KMS-11 (cell line): Measurements from ENCODE around the gene MCRS1.

Experiments used
- H2AFZ ChIP-seq: fragments of 200-600 bp; sonication (generic); 2 replicates; pipeline ENCODE4 v1.6.1; 2016; ENCODE audit warnings: antibody characterized with exemption, mixed run types, low read depth
- H3K27ac ChIP-seq: fragments of 200-600 bp; sonication (generic); 2 replicates; pipeline ENCODE4 v1.6.1; 2016; ENCODE audit warnings: mild to moderate bottlenecking, mixed run types
- H3K27me3 ChIP-seq: fragments of 200-600 bp; sonication (generic); 2 replicates; pipeline ENCODE4 v1.6.1; 2017; ENCODE audit warnings: mild to moderate bottlenecking, low read depth, mixed run types, moderate library complexity; ENCODE audit not compliant: insufficient read depth
- H3K36me3 ChIP-seq: fragments of 200-600 bp; sonication (generic); 2 replicates; pipeline ENCODE4 v1.6.1; 2017; ENCODE audit warnings: mild to moderate bottlenecking, mixed run types; ENCODE audit not compliant: insufficient read depth
- H3K4me1 ChIP-seq: fragments of 200-600 bp; sonication (generic); 2 replicates; pipeline ENCODE4 v1.6.1; 2016; ENCODE audit warnings: mild to moderate bottlenecking, low read depth, mixed run types; ENCODE audit not compliant: poor library complexity, severe bottlenecking
- H3K4me2 ChIP-seq: fragments of 200-600 bp; sonication (generic); 2 replicates; pipeline ENCODE4 v1.7.0; 2016; ENCODE audit warnings: mild to moderate bottlenecking, mixed run types
- H3K4me3 ChIP-seq: fragments of 200-600 bp; sonication (generic); IDR thresholded peaks from 2 replicates; pipeline ENCODE4 v1.6.1; 2017; ENCODE audit warnings: low read depth, low read length, mixed read lengths; ENCODE audit not compliant: insufficient read depth
- H3K79me2 ChIP-seq: fragments of 200-600 bp; sonication (generic); 2 replicates; pipeline ENCODE4 v1.6.1; 2016; ENCODE audit warnings: low read depth, mixed run types; ENCODE audit not compliant: insufficient read depth
- H3K9ac ChIP-seq: fragments of 200-600 bp; sonication (generic); 2 replicates; pipeline ENCODE4 v1.6.1; 2016; ENCODE audit warnings: mild to moderate bottlenecking, mixed run types
- H4K20me1 ChIP-seq: fragments of 200-600 bp; sonication (generic); 2 replicates; pipeline ENCODE4 v1.6.1; 2016; ENCODE audit warnings: mild to moderate bottlenecking, mixed run types; ENCODE audit not compliant: insufficient read depth
- TF ChIP-seq, protein P1 (sequence below): fragments of 200-600 bp; sonication (generic); conservative IDR thresholded peaks from 2 replicates; pipeline ENCODE4 v1.6.1; 2017; ENCODE audit warnings: low read depth, mild to moderate bottlenecking, antibody characterized with exemption, low read length, moderate library complexity, mixed read lengths

Gene MCRS1

DNA sequence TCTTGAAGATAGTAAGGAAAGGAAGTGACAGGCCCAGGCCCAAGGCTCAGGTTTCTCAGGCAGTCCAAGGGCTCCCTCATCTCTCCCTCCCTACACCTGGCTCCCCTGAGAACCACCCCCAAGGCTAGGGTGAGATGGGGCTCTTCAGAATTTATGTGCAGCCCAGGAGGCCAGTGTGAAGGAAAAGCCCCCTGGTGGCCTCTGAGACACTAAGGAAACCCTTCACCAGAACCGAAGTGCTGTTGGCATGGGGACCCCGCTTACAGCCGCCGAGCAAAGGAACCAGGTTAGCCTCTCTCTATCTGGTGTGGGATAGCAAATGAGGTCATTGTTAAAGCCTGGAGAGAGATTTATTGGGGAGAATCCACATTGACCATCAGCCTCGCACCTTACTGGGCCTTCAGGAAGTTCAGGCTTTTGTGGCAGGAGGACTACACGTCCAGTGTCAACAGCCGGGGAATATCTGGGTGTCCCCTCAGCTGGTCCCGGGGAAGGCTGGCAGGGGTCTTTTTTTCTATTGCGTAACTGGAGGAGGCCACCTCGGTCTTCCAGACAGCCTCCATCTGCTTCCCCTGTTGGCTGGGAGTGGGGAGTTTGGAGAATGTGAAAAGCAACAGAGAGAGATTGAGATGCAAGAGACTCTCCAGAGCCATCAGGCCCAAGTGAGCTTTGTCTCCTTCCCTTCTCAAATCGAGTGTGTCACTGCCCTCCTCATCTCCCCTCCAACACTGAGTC is 19.4 kb upstream of the MCRS1 start:
- no peaks in the 10 kb centered on the region for H4K20me1 ChIP-seq
- H3K27me3 ChIP-seq, result no peaks in the 10 kb centered on the region
- no peak overlapping the region for H2AFZ ChIP-seq
- H3K4me1 ChIP-seq, result peaks cover 6% of the 10 kb centered on the region
- H3K79me2 ChIP-seq, result no peaks in the 10 kb centered on the region
- no peak overlapping the region for H3K27ac ChIP-seq
- TF ChIP-seq, protein P1, sequence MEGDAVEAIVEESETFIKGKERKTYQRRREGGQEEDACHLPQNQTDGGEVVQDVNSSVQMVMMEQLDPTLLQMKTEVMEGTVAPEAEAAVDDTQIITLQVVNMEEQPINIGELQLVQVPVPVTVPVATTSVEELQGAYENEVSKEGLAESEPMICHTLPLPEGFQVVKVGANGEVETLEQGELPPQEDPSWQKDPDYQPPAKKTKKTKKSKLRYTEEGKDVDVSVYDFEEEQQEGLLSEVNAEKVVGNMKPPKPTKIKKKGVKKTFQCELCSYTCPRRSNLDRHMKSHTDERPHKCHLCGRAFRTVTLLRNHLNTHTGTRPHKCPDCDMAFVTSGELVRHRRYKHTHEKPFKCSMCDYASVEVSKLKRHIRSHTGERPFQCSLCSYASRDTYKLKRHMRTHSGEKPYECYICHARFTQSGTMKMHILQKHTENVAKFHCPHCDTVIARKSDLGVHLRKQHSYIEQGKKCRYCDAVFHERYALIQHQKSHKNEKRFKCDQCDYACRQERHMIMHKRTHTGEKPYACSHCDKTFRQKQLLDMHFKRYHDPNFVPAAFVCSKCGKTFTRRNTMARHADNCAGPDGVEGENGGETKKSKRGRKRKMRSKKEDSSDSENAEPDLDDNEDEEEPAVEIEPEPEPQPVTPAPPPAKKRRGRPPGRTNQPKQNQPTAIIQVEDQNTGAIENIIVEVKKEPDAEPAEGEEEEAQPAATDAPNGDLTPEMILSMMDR, result no peak
- no peaks in the 10 kb centered on the region for H3K36me3 ChIP-seq
- H3K4me2 ChIP-seq, result no peak overlapping the region
- H3K9ac ChIP-seq, result no peak overlapping the region
- H3K4me3 ChIP-seq, result no peak overlapping the region

DNA sequence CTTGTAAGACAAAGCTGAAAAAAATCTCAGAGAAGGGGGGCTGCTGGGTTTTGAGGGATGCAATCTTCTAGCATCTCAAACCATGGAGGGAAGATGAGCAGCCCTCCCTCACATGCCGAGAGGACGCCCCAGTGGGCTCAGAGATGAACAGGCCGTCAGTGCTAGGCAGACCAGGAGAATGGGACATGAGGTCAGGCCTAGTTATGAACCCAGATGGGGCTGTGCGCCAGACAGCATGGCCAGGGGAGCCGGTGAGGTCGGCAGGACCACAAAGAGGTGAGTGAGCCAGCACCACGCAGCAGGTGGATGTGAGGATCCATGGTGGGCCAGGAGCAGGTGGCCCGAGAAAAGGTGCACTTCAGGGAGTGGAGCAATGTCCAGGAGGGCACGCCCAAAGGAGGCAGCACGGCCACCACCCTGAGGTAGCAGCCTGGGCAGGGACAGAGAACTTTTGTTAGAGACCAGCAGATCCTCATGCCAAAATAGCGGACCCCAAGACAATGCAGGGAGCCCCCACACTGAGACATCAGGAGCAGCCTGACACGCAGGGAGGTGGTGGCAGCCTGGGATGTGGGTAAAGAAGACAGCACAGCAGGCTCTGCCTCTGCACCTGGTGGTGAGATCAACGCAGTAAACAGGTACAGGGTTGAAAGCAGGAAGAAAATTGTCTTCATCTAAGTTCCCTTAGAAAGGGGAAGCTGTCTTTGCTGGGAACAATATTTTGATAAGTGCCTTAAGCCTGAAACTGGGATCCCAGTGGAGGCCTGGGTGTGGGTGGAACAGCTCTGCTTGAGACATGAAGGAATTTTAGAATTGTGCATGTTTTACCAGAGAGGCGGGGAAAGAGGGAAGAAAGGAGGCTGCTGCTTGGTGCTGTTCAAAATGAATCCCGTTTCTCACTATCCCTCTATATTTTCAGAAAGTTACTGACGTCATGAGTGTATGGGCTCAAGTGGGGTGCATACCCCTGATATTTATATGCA is 17.8 kb upstream of the MCRS1 start:
- H3K9ac ChIP-seq, result no peak overlapping the region
- no peaks in the 10 kb centered on the region for H4K20me1 ChIP-seq
- no peak overlapping the region for H2AFZ ChIP-seq
- peaks cover 22% of the 10 kb centered on the region for H3K4me1 ChIP-seq
- H3K36me3 ChIP-seq, result no peaks in the 10 kb centered on the region
- no peak overlapping the region for H3K27ac ChIP-seq
- no peak overlapping the region for H3K4me3 ChIP-seq
- no peak overlapping the region for H3K4me2 ChIP-seq
- TF ChIP-seq, protein P1, result no peak
- H3K27me3 ChIP-seq, result no peaks in the 10 kb centered on the region
- no peaks in the 10 kb centered on the region for H3K79me2 ChIP-seq

DNA sequence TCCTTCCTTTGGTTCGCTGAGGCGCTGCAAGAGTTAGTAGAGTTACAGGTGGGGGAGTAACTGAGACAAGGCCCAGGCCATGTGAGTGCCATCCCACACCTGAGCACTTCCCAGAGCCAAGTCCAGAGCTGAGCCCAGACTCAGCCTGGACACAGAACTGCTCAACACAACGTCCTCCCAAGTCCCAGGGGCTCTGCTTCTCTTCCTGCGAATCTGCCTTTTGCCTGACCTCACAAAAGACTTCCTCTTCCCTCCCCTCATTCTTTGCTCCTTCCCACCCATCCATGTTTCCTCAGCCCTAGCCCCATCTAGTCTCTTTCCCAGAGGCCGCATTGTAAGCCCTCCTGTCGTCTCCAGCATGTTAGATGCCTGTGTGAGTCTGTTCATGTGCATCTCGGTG is 16.6 kb upstream of the MCRS1 start:
- Histone ChIP-seq H2AFZ (no peak overlapping the region), H3K36me3 (no peaks in the 10 kb centered on the region), H3K4me3 (no peak overlapping the region), H3K4me2 (no peak overlapping the region), H4K20me1 (no peaks in the 10 kb centered on the region), H3K79me2 (no peaks in the 10 kb centered on the region), H3K9ac (no peak overlapping the region), H3K27me3 (no peaks in the 10 kb centered on the region), H3K4me1 (peaks cover 34% of the 10 kb centered on the region), H3K27ac (no peak overlapping the region)
- TF ChIP-seq, protein P1, result no peak

DNA sequence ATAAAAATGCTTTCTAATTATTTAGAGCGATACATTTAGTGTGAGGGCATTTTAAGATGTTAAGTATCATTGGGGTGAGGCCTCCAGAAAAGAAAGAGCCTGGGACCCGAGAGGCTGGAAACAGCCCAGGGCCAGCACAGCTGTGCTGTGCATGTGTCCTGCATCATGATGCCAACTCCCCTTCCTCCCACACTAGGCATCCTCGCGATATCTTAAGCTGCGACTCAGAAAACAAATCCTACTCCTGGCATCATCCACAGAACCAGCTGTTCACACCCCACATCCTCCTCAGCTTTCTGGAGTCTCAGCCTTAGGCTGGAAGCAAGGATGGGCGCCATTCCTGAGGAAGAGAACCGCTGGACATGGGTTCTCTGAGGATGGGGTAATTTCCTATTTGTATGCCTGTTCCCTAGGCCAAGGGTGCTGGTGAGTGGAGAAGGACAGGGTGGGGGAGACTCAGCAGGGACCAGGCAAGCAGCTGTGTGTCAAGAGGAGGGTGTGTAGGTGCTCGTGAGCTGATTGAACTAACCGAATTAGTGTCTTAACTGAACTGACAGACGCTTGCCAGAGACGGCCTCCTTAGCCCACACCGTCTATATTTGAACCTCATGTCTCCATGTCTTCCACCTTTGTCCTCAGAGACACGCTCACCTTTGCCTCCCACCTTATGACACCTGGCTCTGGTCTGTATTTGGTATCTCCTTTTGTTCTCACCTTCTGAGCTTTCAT is 15.6 kb upstream of the MCRS1 start:
- no peak overlapping the region for H3K4me3 ChIP-seq
- H3K27ac ChIP-seq, result no peak overlapping the region
- no peak overlapping the region for H2AFZ ChIP-seq
- no peaks in the 10 kb centered on the region for H4K20me1 ChIP-seq
- no peaks in the 10 kb centered on the region for H3K79me2 ChIP-seq
- no peaks in the 10 kb centered on the region for H3K36me3 ChIP-seq
- no peaks in the 10 kb centered on the region for H3K27me3 ChIP-seq
- no peak overlapping the region for H3K4me2 ChIP-seq
- H3K4me1 ChIP-seq, result peaks cover 35% of the 10 kb centered on the region
- TF ChIP-seq, protein P1, result no peak
- no peak overlapping the region for H3K9ac ChIP-seq
